SJSA1 (cell line): ENCODE results near the gene TULP3. TPM values are rescaled to one million over a fixed set of nuclear protein-coding genes. Genes with fewer than 3 reads are reported as not detected.

Source experiments
- DNase-seq, 2 experiments: peaks; one replicate each; pipeline ENCODE4 v3.0.0-alpha.2; 2015 to 2020; ENCODE audit warnings: low spot score in 2 of 2, low read depth in 1 of 2
- H3K27ac ChIP-seq: fragments of 250-450 bp; sonication (Bioruptor Pico); 2 replicates; pipeline ENCODE4 v1.5.1; 2020; ENCODE audit warnings: mild to moderate bottlenecking, moderate library complexity
- H3K27me3 ChIP-seq: fragments of 250-450 bp; sonication (Bioruptor Pico); replicated peaks from 2 replicates; pipeline ENCODE4 v1.5.1; 2020; ENCODE audit warnings: mild to moderate bottlenecking, moderate library complexity
- H3K36me3 ChIP-seq: fragments of 250-450 bp; sonication (Bioruptor Pico); 2 replicates; pipeline ENCODE4 v1.5.1; 2020; ENCODE audit warnings: mild to moderate bottlenecking
- H3K4me1 ChIP-seq: fragments of 250-450 bp; sonication (Bioruptor Pico); replicated peaks from 2 replicates; pipeline ENCODE4 v1.6.1; 2021; ENCODE audit warnings: mild to moderate bottlenecking
- H3K4me3 ChIP-seq: fragments of 250-450 bp; sonication (Bioruptor Pico); 2 replicates; pipeline ENCODE4 v1.5.1; 2020; ENCODE audit warnings: mild to moderate bottlenecking
- H3K9me3 ChIP-seq: fragments of 250-450 bp; sonication (Bioruptor Pico); replicated peaks from 2 replicates; pipeline ENCODE4 v1.5.1; 2020; ENCODE audit warnings: mild to moderate bottlenecking
- total RNA-seq: library from RNA; depleted of rRNA; stranded (reverse); fragments of >200 nt; shearing (Covaris generic); gene quantifications from 2 replicates; pipeline ENCODE4 v1.2.3, GENCODE V29; 2014

TULP3 gene
- total RNA-seq, 1 experiment from 2014 or later, result 39.7 TPM

GRCh38 chr12:2891240-2892053 lies 756 bp downstream of the TULP3 start:
- Histone ChIP-seq H3K4me1 (peaks cover 33% of the 10 kb centered on the region), H3K27me3 (no peaks in the 10 kb centered on the region), H3K27ac (peak overlapping the region; percentile 55)

GRCh38 chr12:2892246-2892645 lies 1.6 kb downstream of the TULP3 start:
- peak overlapping the region; percentile 60 for H3K27ac ChIP-seq
- H3K9me3 ChIP-seq, result no peaks in the 10 kb centered on the region
- DNase-seq, result no peak
- H3K27me3 ChIP-seq, result no peaks in the 10 kb centered on the region
- no peak overlapping the region for H3K4me3 ChIP-seq
- H3K4me1 ChIP-seq, result peaks cover 33% of the 10 kb centered on the region
- peaks cover 28% of the 10 kb centered on the region for H3K36me3 ChIP-seq

More at GRCh38 chr12:2891240-2892053, 756 bp downstream of the TULP3 start:
- Histone ChIP-seq H3K4me3 (peak overlapping the region; percentile 68), H3K36me3 (peaks cover 29% of the 10 kb centered on the region), H3K9me3 (no peaks in the 10 kb centered on the region)
- DNase-seq, result peak in 1 of 2 experiments; percentile 72

- Histone ChIP-seq H3K27me3 (no peaks in the 10 kb centered on the region), H3K9me3 (no peaks in the 10 kb centered on the region), H3K27ac (peak overlapping the region; percentile 60), H3K4me1 (peaks cover 33% of the 10 kb centered on the region), H3K36me3 (peaks cover 26% of the 10 kb centered on the region), H3K4me3 (no peak overlapping the region)
- peak; percentile 64 to 73 for DNase-seq
Observed at GRCh38 chr12:2893007-2893406, 2.3 kb downstream of the TULP3 start.

- no peak for DNase-seq
- H3K27ac ChIP-seq, result 0 out of 2 replicates have a peak overlapping the region, but pooled peaks have one; percentile 14
Observed at GRCh38 chr12:2895051-2895451, 4.4 kb downstream of the TULP3 start.

GRCh38 chr12:2895511-2895910 lies 4.8 kb downstream of the TULP3 start:
- Histone ChIP-seq H3K4me3 (no peak overlapping the region), H3K27me3 (no peaks in the 10 kb centered on the region), H3K36me3 (peaks cover 13% of the 10 kb centered on the region), H3K9me3 (no peaks in the 10 kb centered on the region), H3K4me1 (peaks cover 28% of the 10 kb centered on the region), H3K27ac (0 out of 2 replicates have a peak overlapping the region, but pooled peaks have one; percentile 14)
- no peak for DNase-seq

More at GRCh38 chr12:2895051-2895451, 4.4 kb downstream of the TULP3 start:
- peaks cover 13% of the 10 kb centered on the region for H3K36me3 ChIP-seq
- H3K4me3 ChIP-seq, result no peak overlapping the region
- no peaks in the 10 kb centered on the region for H3K9me3 ChIP-seq
- H3K4me1 ChIP-seq, result peaks cover 32% of the 10 kb centered on the region
- no peaks in the 10 kb centered on the region for H3K27me3 ChIP-seq

GRCh38 chr12:2897418-2897817 lies 6.7 kb downstream of the TULP3 start:
- Histone ChIP-seq H3K27me3 (no peaks in the 10 kb centered on the region), H3K4me3 (no peak overlapping the region), H3K36me3 (peaks cover 10% of the 10 kb centered on the region), H3K4me1 (peaks cover 21% of the 10 kb centered on the region), H3K9me3 (no peaks in the 10 kb centered on the region), H3K27ac (no peak overlapping the region)
- DNase-seq, result no peak

- H3K9me3 ChIP-seq, result no peaks in the 10 kb centered on the region
- no peak overlapping the region for H3K27ac ChIP-seq
- peaks cover under 1% of the 10 kb centered on the region; the same call in 1 of the 2 replicates for H3K4me1 ChIP-seq
- H3K36me3 ChIP-seq, result peaks cover 10% of the 10 kb centered on the region
- no peak for DNase-seq
- H3K4me3 ChIP-seq, result no peak overlapping the region
- H3K27me3 ChIP-seq, result no peaks in the 10 kb centered on the region
Observed at GRCh38 chr12:2900642-2901041, 10.0 kb downstream of the TULP3 start.

- Histone ChIP-seq H3K36me3 (peaks cover 3% of the 10 kb centered on the region; the same call in 1 of the 2 replicates), H3K27ac (no peak overlapping the region)
Observed at GRCh38 chr12:2902272-2902880, 11.7 kb downstream of the TULP3 start.

GRCh38 chr12:2904260-2904659 lies 13.6 kb downstream of the TULP3 start:
- DNase-seq, result no peak
- Histone ChIP-seq H3K27me3 (no peaks in the 10 kb centered on the region), H3K36me3 (no peaks in the 10 kb centered on the region), H3K4me1 (no peaks in the 10 kb centered on the region), H3K27ac (no peak overlapping the region), H3K9me3 (no peaks in the 10 kb centered on the region), H3K4me3 (no peak overlapping the region)

More at GRCh38 chr12:2902272-2902880, 11.7 kb downstream of the TULP3 start:
- Histone ChIP-seq H3K4me3 (no peak overlapping the region), H3K9me3 (no peaks in the 10 kb centered on the region), H3K27me3 (no peaks in the 10 kb centered on the region), H3K4me1 (no peaks in the 10 kb centered on the region)
- DNase-seq, result no peak

- Histone ChIP-seq H3K36me3 (peaks cover 46% of the 10 kb centered on the region), H3K4me3 (no peak overlapping the region), H3K27me3 (no peaks in the 10 kb centered on the region), H3K4me1 (no peaks in the 10 kb centered on the region), H3K27ac (no peak overlapping the region), H3K9me3 (no peaks in the 10 kb centered on the region; the same call in 1 of the 2 replicates)
- DNase-seq, result no peak
Observed at GRCh38 chr12:2912216-2912575, 21.5 kb downstream of the TULP3 start.

- Histone ChIP-seq H3K27ac (no peak overlapping the region), H3K27me3 (no peaks in the 10 kb centered on the region), H3K36me3 (peaks cover 66% of the 10 kb centered on the region), H3K4me3 (no peak overlapping the region), H3K4me1 (peaks cover 8% of the 10 kb centered on the region), H3K9me3 (no peaks in the 10 kb centered on the region; the same call in 1 of the 2 replicates)
- DNase-seq, result no peak
Observed at GRCh38 chr12:2919249-2919648, 28.6 kb downstream of the TULP3 start.

- no peak overlapping the region for H3K4me3 ChIP-seq
- H3K36me3 ChIP-seq, result peaks cover 66% of the 10 kb centered on the region
- peak in 1 of 2 experiments; percentile 28 for DNase-seq
- peaks cover 18% of the 10 kb centered on the region for H3K4me1 ChIP-seq
- no peaks in the 10 kb centered on the region for H3K27me3 ChIP-seq
- no peak overlapping the region for H3K27ac ChIP-seq
- no peaks in the 10 kb centered on the region for H3K9me3 ChIP-seq
Observed at GRCh38 chr12:2922329-2922728, 31.6 kb downstream of the TULP3 start.

GRCh38 chr12:2923057-2923456 lies 32.4 kb downstream of the TULP3 start:
- no peak for DNase-seq
- H3K27ac ChIP-seq, result no peak overlapping the region
- no peaks in the 10 kb centered on the region for H3K27me3 ChIP-seq
- no peaks in the 10 kb centered on the region for H3K9me3 ChIP-seq
- peaks cover 18% of the 10 kb centered on the region for H3K4me1 ChIP-seq
- H3K4me3 ChIP-seq, result no peak overlapping the region
- peaks cover 71% of the 10 kb centered on the region for H3K36me3 ChIP-seq

GRCh38 chr12:2924019-2924418 lies 33.3 kb downstream of the TULP3 start:
- Histone ChIP-seq H3K4me3 (no peak overlapping the region), H3K4me1 (peaks cover 18% of the 10 kb centered on the region), H3K27ac (no peak overlapping the region), H3K9me3 (no peaks in the 10 kb centered on the region), H3K27me3 (no peaks in the 10 kb centered on the region), H3K36me3 (peaks cover 78% of the 10 kb centered on the region)
- DNase-seq, result no peak
